CD14-positive monocyte (primary cell): Measurements from ENCODE around the gene SH3PXD2A. TPM values are rescaled to one million over a fixed set of nuclear protein-coding genes. Genes with fewer than 3 reads are reported as not detected.

ENCODE experiments used
- DNase-seq, 3 donors: peaks; one replicate each; pipeline ENCODE4 v3.0.0-alpha.2; 2011 to 2022
- H2AFZ ChIP-seq: 2 replicates; pipeline ENCODE4 v1.6.0; 2012; ENCODE audit warnings: mild to moderate bottlenecking, low read depth, low read length, inconsistent platforms; ENCODE audit not compliant: insufficient read depth, poor library complexity, severe bottlenecking
- H3K27ac ChIP-seq, 2 donors: 1 replicate in 1 of 2; 2 replicates in 1 of 2; pipeline ENCODE4 v1.5.1; 2012 to 2013; ENCODE audit warnings: low read length in 2 of 2, control low read depth in 1 of 2, inconsistent platforms in 1 of 2, low read depth in 1 of 2, mild to moderate bottlenecking in 1 of 2
- H3K27me3 ChIP-seq, 2 donors: one replicate each; pipeline versions ENCODE4 v1.6.0 to v1.6.1; 2011 to 2013; ENCODE audit warnings: low read length in 2 of 2; ENCODE audit not compliant: control insufficient read depth in 2 of 2, insufficient read depth in 2 of 2
- H3K36me3 ChIP-seq, 2 donors: replicated peaks in 1 of 2; 1 replicate in 1 of 2; 2 replicates in 1 of 2; pipeline versions ENCODE4 v1.5.1 to v1.6.1; 2012 to 2013; ENCODE audit warnings: low read length in 2 of 2, control low read depth in 1 of 2, inconsistent platforms in 1 of 2, mild to moderate bottlenecking in 1 of 2; ENCODE audit not compliant: insufficient read depth in 2 of 2, control insufficient read depth in 1 of 2
- H3K4me1 ChIP-seq, 2 donors: 1 replicate in 1 of 2; 2 replicates in 1 of 2; pipeline versions ENCODE4 v1.5.1 to v1.6.1; 2012 to 2013; ENCODE audit warnings: low read length in 2 of 2, control low read depth in 1 of 2, inconsistent platforms in 1 of 2, mild to moderate bottlenecking in 1 of 2, moderate library complexity in 1 of 2; ENCODE audit not compliant: insufficient read depth in 2 of 2, control insufficient read depth in 1 of 2
- H3K4me2 ChIP-seq: replicated peaks from 2 replicates; pipeline ENCODE3; 2012; ENCODE audit warnings: low read length, moderate library complexity, mild to moderate bottlenecking; ENCODE audit not compliant: poor library complexity, severe bottlenecking; ENCODE audit errors: extremely low read depth
- H3K4me3 ChIP-seq, 3 experiments: fragments of 200-600 bp in 1 of 3; sonication (generic) in 1 of 3; replicated peaks in 1 of 3; 1 replicate in 2 of 3; 2 replicates in 1 of 3; pipeline ENCODE4 v1.5.1; 2011 to 2013; ENCODE audit warnings: low read length in 3 of 3, mild to moderate bottlenecking in 3 of 3, control low read depth in 2 of 3, low read depth in 2 of 3, inconsistent platforms in 1 of 3, moderate library complexity in 1 of 3
- H3K79me2 ChIP-seq: 2 replicates; pipeline ENCODE4 v1.6.0; 2012; ENCODE audit warnings: mild to moderate bottlenecking, control low read depth, inconsistent platforms, low read length, moderate library complexity; ENCODE audit not compliant: insufficient read depth
- H3K9ac ChIP-seq: 2 replicates; pipeline ENCODE4 v1.6.0; 2017; ENCODE audit warnings: low read length, mild to moderate bottlenecking; ENCODE audit not compliant: insufficient read depth, poor library complexity, severe bottlenecking
- H3K9me3 ChIP-seq, 2 donors: replicated peaks in 1 of 2; 1 replicate in 1 of 2; 2 replicates in 1 of 2; pipeline versions ENCODE4 v1.5.1 to v1.6.1; 2012 to 2013; ENCODE audit warnings: low read length in 2 of 2, control low read depth in 1 of 2; ENCODE audit not compliant: control insufficient read depth in 1 of 2, insufficient read depth in 1 of 2
- H4K20me1 ChIP-seq: 2 replicates; pipeline ENCODE4 v1.6.0; 2012; ENCODE audit warnings: mild to moderate bottlenecking, low read length, control low read depth, moderate library complexity; ENCODE audit not compliant: insufficient read depth
- H3K27ac Mint-ChIP-seq, 7 donors: one replicate each; pipeline ENCODE4 v1.8.0; 2020; ENCODE audit warnings: mild to moderate bottlenecking in 7 of 7, mixed read lengths in 7 of 7, moderate library complexity in 6 of 7, inconsistent platforms in 2 of 7
- H3K27me3 Mint-ChIP-seq, 3 donors: one replicate each; pipeline ENCODE4 v1.8.0; 2021 to 2022; ENCODE audit warnings: low read depth in 3 of 3, mild to moderate bottlenecking in 3 of 3, mixed read lengths in 3 of 3, moderate library complexity in 3 of 3, inconsistent platforms in 1 of 3
- H3K36me3 Mint-ChIP-seq, 2 donors: one replicate each; pipeline ENCODE4 v1.8.0; 2020; ENCODE audit warnings: mixed read lengths in 2 of 2, inconsistent platforms in 1 of 2, mild to moderate bottlenecking in 1 of 2
- H3K4me1 Mint-ChIP-seq: one replicate; pipeline ENCODE4 v1.8.0; 2020; ENCODE audit warnings: mild to moderate bottlenecking, mixed read lengths
- H3K4me3 Mint-ChIP-seq, 2 donors: one replicate each; pipeline ENCODE4 v1.8.0; 2020; ENCODE audit warnings: mild to moderate bottlenecking in 2 of 2, mixed read lengths in 2 of 2, moderate library complexity in 1 of 2
- H3K9me3 Mint-ChIP-seq, 7 donors: one replicate each; pipeline ENCODE4 v1.8.0; 2020 to 2022; ENCODE audit warnings: mixed read lengths in 7 of 7, mild to moderate bottlenecking in 6 of 7, moderate library complexity in 6 of 7, inconsistent platforms in 2 of 7
- WGBS: methylation state at CpG from one replicate; pipeline ENCODE4 v1.1.5; 2013; ENCODE audit warnings: missing lambda C conversion rate; ENCODE audit not compliant: insufficient coverage; 5-methylcytosine and 5-hydroxymethylcytosine counted together
- intact Hi-C, 2 donors: fragments of 100-400 bp; cut with micrococcal nuclease; formaldehyde crosslinking; loops; one replicate each; pipeline versions ENCODE4 v1.15.0 to v1.15.1; 2023
- polyA plus RNA-seq, 3 donors: library from polyadenylated mRNA; depleted of rRNA in 1 of 3; unstranded in 2 of 3; stranded (reverse) in 1 of 3; fragments of 300-500 nt in 2 of 3; fragments of >200 nt in 1 of 3; fragmentation: Illumina TruSeq in 2 of 3; gene quantifications; 1 replicate in 2 of 3; 2 replicates in 1 of 3; pipeline ENCODE4 v1.2.3, GENCODE V29; 2012 to 2021
- TF ChIP-seq, protein P1 (sequence below): fragments of 200-600 bp; IDR thresholded peaks from one replicate; pipeline ENCODE4 v1.8.0; 2022; ENCODE audit warnings: antibody characterized with exemption, mild to moderate bottlenecking

Gene SH3PXD2A
- polyA plus RNA-seq, 3 donors = 0.01 to 0.76 (median 0.05) TPM

DNA sequence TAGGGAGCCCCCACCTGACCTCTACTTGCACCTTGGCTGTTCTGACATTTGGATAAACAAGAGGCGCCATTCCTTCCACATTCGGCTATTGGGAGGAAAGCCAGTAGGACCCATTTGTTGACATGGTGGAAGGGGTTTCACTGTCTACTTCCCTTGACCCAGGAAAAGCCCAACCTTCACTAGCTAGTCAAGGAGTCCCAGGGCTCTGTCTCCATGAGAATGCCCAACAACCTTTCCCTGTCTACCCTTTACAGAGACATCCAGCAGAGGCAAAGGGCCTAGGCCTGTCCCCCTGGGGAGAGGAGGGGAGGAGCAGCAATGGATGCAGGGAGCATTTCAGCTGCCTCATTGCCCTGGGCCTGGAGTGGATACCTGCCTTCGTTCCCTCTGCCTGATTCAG lies 225.8 kb downstream of the SH3PXD2A start:
- Mint-ChIP-seq H3K36me3 (no peaks in the 10 kb centered on the region), H3K4me1 (no peaks in the 10 kb centered on the region), H3K27ac (no peak overlapping the region), H3K9me3 (no peaks in the 10 kb centered on the region), H3K27me3 (peaks cover 0 to 6% (median 6%) of the 10 kb centered on the region in 3 donors), H3K4me3 (no peak overlapping the region)
- no peaks in the 10 kb centered on the region for H3K36me3 ChIP-seq
- TF ChIP-seq, protein P1, sequence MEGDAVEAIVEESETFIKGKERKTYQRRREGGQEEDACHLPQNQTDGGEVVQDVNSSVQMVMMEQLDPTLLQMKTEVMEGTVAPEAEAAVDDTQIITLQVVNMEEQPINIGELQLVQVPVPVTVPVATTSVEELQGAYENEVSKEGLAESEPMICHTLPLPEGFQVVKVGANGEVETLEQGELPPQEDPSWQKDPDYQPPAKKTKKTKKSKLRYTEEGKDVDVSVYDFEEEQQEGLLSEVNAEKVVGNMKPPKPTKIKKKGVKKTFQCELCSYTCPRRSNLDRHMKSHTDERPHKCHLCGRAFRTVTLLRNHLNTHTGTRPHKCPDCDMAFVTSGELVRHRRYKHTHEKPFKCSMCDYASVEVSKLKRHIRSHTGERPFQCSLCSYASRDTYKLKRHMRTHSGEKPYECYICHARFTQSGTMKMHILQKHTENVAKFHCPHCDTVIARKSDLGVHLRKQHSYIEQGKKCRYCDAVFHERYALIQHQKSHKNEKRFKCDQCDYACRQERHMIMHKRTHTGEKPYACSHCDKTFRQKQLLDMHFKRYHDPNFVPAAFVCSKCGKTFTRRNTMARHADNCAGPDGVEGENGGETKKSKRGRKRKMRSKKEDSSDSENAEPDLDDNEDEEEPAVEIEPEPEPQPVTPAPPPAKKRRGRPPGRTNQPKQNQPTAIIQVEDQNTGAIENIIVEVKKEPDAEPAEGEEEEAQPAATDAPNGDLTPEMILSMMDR = no peak
- no peaks in the 10 kb centered on the region for H3K9me3 ChIP-seq
- H3K79me2 ChIP-seq = no peaks in the 10 kb centered on the region
- no peak overlapping the region for H3K4me3 ChIP-seq
- no peak overlapping the region for H3K27ac ChIP-seq
- no peaks in the 10 kb centered on the region for H3K4me1 ChIP-seq
- no peak overlapping the region for H3K9ac ChIP-seq
- intact Hi-C loops = no loop called here
- DNase-seq = no peak
- no peak overlapping the region for H2AFZ ChIP-seq
- no peak overlapping the region for H3K4me2 ChIP-seq
- no peaks in the 10 kb centered on the region for H3K27me3 ChIP-seq
- no CpG with 5 or more reads among the region's 3 CpGs for WGBS
- no peaks in the 10 kb centered on the region for H4K20me1 ChIP-seq

DNA sequence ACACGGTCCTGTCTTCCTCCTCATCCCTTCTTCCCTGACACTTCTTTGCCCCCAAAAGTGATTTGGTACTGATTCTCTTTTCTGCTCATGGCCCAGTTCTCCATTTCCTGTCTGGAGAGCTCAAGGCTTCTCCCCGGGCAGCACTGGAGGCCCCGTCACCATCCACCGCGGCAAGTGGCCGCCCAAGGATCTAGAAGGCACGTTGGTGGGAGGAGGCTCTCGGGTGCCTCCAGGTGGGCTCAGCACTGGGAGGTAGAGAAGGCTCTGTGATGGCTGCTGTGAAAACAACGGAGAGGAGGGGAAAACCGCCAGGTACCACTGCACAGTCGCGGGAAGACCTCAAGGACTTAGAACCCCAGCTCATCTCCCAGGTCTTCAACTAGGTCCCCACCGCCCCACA lies 227.5 kb downstream of the SH3PXD2A start:
- no peak overlapping the region for H3K27ac ChIP-seq
- no peak overlapping the region for H3K27ac Mint-ChIP-seq
- no peaks in the 10 kb centered on the region for H3K4me1 ChIP-seq
- H2AFZ ChIP-seq = no peak overlapping the region
- TF ChIP-seq, protein P1 = no peak
- 96% methylated on average over 11 of the region's 13 CpGs for WGBS
- H3K4me3 Mint-ChIP-seq = no peak overlapping the region
- H3K4me3 ChIP-seq = no peak overlapping the region
- intact Hi-C loops = no loop called here
- no peaks in the 10 kb centered on the region for H3K4me1 Mint-ChIP-seq
- no peaks in the 10 kb centered on the region for H3K9me3 Mint-ChIP-seq
- H3K27me3 Mint-ChIP-seq = peaks cover 1 to 8% (median 6%) of the 10 kb centered on the region in 3 donors
- H3K27me3 ChIP-seq = no peaks in the 10 kb centered on the region
- no peak for DNase-seq
- H3K9me3 ChIP-seq = no peaks in the 10 kb centered on the region
- no peaks in the 10 kb centered on the region for H3K79me2 ChIP-seq
- no peaks in the 10 kb centered on the region for H3K36me3 ChIP-seq
- H3K36me3 Mint-ChIP-seq = no peaks in the 10 kb centered on the region
- no peaks in the 10 kb centered on the region for H4K20me1 ChIP-seq
- H3K9ac ChIP-seq = no peak overlapping the region
- H3K4me2 ChIP-seq = no peak overlapping the region
